ENCODE measurements around the gene KIF20B. TPM values are rescaled to one million over a fixed set of nuclear protein-coding genes. Genes with fewer than 3 reads are reported as not detected.
A peak's percentile ranks its signal among the peaks of the same experiment; 100 is the strongest.
"Not testable (repeated sequence)": the region's sequence is repeated elsewhere in the genome, so short reads cannot be mapped to it uniquely, and the experiment has no call there.

Gene KIF20B
- total RNA-seq, 1 donor from 2014 or later: 5.4 TPM

DNA sequence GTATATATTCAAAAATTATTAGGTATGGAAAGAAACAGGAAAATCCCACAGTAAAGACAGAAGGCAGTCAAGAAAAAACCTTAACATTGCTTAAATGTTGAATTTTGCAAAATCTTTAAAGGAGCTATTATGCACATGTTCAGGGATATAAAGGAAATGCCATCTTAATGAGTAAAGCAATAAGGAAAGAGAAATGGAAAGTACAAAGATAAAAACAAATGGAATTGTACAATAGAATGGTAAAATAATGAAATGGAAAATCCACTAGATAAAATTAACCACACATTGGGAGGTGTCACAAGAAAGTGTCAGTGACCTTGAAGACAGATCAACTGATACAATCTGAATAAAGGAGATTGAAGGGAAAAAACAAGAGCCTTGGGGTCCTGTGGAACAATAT is 82.0 kb downstream of the KIF20B start:
- DNase-seq (ENCODE audit: low read depth): no peak

DNA sequence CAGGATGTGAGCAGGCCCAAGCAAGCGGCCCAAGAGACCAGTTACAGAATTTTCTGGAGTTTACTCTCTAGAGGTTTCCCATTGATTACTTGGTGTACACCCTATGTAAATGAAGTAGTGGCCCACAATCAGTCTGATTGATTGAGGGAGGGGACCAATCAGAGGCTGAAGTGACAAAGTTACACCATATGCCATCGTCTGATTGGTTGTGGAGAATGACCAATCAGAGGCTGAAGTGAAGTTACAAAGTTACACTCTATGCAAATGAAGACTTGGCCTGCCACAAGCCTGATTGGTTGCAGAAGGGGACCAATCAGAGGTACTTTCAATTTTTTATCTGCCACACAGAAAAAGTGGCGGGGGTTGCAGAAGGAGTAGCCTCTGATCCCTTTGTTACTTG is 83.7 kb downstream of the KIF20B start:
- no peak for DNase-seq (ENCODE audit: low read depth)

DNA sequence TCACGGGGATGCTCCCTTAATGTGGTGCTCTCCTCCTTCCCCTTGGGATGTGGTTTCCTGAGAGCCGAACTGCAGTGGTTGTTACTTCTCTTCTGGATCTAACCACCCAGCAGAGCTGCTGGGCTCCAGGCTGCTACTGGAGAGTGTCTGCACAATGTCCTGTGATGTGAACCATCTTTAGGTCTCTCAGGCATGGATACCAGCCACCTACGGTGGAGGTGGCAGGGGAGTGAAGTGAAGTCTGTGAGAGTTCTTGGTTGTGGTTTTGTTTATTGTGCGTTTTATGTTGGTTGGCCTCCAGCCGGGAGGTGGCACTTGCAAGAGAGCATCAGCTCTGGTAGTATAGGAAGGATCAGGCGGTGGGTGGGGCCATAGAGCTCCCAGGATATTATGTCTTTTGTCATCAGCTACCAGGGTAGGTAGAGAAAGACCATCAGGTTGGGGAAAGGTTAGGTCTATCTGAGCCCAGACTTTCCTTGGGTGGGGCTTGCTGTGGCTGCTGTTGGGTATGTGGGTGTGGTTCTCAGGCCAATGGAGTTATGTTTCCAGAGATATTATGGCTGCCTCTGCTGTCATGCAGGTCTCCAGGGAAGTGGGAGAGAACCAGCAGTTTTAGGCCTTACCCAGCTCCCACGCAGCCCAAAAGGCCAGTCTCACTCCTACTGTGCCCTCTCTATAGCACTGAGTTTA is 87.9 kb downstream of the KIF20B start:
- no peak for DNase-seq (ENCODE audit: low read depth)

DNA sequence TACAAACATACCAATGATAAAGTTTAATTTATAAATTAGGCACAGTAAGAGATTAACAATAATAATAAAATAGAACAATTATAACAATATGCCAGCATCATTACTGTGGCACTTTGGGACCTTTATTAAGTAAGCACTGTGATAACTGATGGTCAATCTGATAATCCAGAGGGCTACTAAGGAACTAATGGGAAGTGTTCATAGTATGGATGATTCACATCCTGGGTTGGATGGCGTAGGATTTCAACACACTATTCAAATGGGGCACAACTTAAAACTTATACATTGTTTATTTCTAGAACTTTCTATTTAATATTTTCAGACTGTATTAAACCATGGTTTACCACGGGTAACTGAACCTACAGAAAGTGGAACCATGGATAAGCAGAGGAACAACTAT is 90.8 kb downstream of the KIF20B start:
- no peak for DNase-seq (ENCODE audit: low read depth)

DNA sequence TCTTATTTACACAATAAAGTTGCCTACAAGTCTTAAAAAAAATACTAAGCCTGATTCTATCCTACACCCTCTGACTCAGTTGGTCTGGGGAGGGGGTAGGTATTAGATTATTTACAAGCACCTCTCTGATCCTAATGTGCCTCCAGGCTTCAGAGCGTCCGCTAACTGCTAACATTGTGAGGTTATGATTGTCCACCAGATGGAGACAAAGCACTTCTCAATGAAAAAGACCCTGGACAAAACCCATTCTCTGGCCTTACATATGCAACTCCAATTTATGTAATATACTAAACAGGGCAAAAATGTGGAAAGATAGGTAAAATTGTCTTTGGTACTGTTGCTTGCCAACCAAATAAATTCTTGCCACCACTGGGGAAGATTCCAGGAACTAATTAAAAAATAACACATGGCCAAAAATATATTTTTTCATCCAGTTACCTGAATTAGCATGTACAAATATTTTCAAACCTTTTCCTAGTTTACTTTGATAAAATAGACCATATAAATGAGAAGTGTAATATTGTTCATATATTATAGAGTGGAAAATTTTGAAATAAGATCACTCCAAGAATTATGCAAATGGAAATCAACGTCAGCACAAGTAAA is 92.4 kb downstream of the KIF20B start:
- peak; percentile 70 for DNase-seq (ENCODE audit: low read depth)

DNA sequence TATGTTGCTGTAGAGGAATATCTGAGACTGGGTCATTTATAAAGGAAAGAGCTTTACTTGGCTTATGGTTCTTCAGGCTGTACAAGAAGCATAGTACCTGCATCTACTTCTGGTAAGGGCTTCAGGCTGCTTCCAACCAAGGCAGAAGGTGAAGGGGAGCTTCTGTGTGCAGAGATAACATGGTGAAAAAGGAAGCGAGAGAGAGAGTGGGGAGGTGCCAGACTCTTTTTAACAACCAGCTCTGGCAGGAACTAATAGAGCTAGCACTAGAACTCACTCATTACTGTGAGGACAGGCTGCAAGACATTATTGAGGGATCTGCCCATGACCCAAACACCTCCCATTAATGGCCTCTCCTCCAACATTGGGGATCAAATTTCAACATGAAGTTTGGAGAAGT is 94.5 kb downstream of the KIF20B start:
- DNase-seq (ENCODE audit: low read depth): no peak

DNA sequence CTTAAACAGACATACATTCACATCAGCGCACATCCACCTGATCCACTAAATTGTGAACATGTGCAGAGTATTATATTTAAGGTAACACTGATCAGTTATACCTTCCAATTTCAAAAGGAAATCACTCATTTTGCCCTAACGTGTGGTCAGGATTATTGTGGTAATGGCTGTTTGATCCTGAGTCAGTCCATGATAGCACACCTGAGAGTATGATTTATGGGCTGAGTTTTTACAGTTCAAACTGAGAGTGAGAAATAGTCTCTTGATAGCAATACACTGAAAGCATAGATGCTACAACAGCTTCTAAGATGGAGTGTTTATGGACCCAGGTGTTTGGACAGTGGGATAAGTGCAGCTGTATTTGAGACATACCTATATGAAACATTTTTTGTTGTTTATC is 96.7 kb downstream of the KIF20B start:
- no peak for DNase-seq (ENCODE audit: low read depth)

DNA sequence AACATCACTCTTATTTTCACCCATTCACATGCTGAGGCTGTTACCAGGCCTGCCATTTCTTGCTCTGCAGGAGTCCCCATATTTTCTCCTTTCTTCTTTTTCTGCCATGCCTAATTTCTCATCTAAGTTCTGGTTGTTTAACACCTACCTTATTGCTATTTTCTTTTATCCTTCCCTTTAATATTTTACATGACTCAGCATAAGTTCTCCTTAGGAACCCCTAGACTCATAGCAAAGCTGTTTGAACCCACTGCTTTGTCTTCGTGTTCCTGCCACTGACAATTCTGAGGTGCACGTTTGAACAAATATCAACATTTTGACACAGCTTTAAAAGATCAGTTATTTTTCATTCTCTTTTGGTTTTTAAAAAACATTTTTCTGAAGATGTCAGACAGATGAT is 98.2 kb downstream of the KIF20B start:
- DNase-seq (ENCODE audit: low read depth): no peak

DNA sequence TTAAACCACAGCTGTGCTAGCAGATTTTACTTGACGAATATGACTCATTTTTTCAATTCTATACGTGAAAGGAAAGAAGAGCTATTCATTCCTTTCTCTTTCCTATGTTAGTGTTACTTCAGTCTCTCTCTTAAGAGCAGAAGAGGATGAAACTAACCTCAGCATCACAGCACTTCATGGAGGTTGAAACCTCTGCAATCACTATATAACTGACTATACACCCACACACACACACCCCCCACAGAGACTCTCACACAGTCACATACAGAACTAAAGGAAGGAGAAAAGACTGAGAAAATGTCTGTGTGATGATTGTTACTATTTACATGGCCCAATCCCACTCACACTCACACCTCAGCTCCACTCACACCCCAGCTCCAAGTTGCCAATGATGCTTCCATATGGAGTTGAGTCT is 104.2 kb downstream of the KIF20B start:
- no peak for DNase-seq (ENCODE audit: low read depth)

DNA sequence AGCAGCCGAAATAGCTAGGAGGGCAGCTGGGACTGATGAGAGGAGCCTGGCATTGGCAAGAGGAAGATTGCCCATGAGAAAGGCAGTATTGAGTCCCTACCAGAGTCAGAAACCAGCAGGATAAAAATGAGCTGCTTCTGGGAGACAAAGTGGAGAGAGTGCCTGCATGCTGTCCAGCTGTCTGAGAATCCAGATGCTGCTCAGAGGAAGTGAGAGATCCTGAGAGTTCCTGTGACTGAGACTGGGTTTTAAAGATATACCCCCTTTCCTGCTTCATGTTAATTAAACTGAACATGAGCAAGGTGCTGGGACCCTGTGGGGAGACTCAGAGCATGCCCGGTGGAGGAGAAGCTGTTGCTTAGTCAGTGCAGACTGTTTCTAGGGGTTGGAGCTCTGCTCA is 107.5 kb downstream of the KIF20B start:
- no peak for DNase-seq (ENCODE audit: low read depth)

DNA sequence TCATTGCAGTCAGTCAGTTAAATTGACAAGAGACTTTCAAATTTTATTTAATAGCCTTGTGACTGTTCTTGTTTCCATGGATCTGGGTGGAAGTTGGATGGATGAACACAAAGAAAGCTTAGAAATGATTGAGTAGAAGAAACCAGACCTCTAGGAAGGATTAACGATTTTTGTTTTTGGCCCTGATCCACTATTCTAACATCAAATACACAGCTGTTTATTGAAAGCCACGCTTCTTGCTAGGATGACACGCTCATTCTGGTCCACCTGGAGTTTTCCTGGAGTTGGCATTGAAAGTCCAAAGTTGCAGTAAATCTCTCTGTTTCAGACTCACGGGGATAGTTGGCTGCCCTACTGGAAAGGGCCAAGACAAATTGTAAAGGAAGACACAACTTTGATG is 108.4 kb downstream of the KIF20B start:
- no peak for DNase-seq (ENCODE audit: low read depth)

DNA sequence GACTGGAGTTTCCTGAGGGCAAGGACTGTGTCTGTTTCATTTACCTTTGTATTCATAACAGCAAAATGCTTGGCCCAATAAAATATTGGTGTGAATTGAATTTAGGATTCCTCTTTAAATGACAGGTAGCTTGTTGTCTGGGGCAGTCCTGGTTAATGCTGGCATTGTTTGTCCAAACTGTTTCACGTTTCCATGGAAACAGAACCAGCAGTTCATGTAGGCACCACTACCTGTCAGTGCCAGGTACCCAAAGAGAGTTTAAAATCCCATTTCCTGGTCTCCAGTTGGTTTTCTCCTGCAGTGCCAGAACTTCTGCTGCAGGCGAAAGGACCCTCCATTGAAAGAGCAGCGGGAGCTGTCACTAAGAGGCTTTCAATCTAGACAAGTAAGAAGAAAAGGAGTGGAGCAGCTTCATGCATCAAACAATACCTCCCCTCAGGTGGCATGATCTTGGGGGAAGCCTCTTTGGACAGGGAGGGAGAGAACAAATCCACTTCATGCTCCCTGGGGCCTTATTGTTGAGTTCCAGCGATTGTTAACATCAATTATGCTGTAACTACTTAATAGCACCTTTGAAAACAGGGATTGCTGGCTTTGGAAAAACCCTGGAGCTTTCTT is 109.6 kb downstream of the KIF20B start:
- DNase-seq (ENCODE audit: low read depth): no peak

DNA sequence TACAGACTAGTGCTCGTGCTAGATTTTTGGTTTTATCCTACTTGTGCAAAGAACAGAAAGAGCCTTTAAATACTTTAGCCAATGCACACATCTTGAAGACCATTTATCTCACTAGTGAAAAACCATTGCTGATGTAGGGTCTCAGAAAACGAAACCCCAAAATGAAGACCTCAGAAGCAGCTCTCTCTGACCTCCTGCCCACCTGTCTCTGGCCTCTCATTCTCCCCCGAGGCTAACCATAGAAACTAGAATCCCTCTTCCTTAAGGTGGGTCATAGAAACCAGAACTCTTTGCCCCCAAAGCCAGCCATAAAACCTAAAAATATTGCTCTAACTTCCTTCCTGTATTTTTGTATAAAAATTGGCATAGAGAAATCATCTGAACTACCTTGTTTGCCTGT is 112.2 kb downstream of the KIF20B start:
- no peak for DNase-seq (ENCODE audit: low read depth)

DNA sequence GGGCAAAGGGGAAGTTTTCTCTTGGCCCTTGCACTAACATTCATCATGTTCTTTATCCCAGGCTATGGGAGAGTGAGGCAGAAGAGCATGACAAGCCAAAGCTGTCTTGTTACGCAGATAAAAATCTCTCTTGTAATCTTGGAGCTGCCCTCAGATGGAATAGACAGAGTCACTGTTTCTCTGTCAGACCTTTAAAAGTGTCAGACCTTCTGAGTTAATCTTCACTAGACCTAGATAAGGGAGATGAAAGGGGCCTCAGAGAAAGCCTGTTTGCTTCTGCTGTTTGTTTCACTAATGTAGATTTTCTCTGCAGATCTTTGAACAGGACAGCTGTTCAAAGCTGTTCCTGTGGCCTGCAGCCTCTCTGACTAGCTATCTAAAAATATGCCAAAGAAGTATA is 112.9 kb downstream of the KIF20B start:
- DNase-seq (ENCODE audit: low read depth): no peak

DNA sequence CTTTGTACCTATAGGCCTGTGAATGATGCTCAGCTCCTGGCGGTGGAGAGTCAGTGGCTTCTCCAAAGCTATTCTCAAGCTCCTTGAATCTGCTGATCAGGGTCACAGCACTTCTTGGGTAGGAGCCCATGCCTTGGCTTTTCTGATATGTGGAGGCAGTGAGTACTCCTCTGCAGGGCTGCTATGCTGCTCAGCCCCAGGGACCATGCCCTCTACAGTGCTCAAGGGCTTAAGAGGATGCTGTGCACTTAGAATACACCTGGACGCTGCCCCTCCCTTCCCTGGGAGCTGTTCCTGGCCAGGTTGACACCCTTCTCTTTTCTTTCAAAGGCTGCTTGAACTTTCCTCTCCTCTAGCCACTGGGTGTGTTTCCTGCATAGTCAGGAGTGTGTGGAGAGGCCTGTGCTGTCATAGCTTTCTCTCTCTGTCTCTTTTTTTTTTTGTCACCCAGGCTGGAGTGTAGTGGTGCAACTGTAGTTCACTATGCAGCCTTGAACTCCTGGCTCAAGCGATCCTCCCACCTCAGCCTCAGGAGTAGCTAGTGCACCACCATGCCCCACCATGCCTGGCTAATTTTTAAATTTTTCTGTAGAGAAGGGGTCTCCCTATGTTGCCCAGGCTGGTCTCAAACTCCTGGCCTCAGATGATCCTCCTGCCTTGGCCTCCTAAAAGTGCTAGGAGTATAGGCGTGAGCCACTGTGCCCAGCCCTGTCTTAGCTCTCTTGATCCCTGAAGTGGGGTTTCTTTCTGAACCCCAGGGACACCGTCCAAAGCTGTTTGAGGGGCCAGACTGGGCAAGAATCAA is 113.9 kb downstream of the KIF20B start:
- no peak for DNase-seq (ENCODE audit: low read depth)

DNA sequence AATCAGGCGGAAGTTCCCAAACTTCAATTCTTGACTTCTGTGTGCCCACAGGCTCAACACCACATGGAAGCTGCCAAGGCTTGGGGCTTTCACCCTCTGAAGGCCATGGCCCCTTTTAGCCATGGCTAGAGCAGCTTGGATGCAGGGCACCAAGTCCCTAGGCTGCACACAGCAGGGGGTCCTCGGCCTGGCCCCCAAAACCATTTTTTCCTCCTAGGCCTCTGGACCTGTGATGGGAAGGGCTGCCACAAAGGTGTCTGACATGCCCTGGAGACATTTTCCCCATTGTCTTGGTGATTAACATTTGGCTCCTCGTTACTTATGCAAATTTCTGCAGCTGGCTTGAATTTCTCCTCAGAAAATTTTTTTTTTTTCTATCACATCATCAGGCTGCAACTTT is 117.6 kb downstream of the KIF20B start:
- DNase-seq (ENCODE audit: low read depth): not testable (repeated sequence)

Other genes starting within 250 kb of the KIF20B start
- gene SLC16A12, start 166.0 kb upstream of the KIF20B start, total RNA-seq: 27.6 and 110 TPM in 2 replicates
- gene PANK1, start 56.3 kb upstream of the KIF20B start, total RNA-seq: 14.6 and 25.3 TPM in 2 replicates